ENCODE results near the gene CYP2A7.
"Not testable (repeated sequence)": the region's sequence is repeated elsewhere in the genome, so short reads cannot be mapped to it uniquely, and the experiment has no call there.

DNA sequence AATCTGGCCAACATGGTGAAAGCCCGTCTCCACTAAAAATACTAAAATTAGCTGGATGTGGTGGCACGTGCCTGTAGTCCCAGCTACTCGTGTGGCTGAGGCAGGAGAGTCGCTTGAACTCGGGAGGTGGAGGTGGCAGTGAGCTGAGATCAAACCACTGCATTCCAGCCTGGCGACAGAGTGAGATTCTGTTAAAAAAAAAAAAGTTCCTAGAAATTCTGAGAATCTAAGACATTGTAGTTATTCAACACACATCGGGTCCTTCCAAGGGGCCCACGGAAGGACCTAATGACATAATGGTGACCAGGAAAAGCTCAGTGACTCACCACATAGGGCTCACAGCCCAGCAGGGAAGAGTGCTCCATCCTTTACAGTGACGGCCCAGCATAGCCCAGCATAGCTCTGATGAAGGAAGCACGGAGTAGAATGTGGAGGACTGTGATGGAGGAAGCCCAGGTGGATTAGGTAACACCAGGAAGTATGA lies 22.7 kb upstream of the CYP2A7 start:
- TF ChIP-seq, protein P1, sequence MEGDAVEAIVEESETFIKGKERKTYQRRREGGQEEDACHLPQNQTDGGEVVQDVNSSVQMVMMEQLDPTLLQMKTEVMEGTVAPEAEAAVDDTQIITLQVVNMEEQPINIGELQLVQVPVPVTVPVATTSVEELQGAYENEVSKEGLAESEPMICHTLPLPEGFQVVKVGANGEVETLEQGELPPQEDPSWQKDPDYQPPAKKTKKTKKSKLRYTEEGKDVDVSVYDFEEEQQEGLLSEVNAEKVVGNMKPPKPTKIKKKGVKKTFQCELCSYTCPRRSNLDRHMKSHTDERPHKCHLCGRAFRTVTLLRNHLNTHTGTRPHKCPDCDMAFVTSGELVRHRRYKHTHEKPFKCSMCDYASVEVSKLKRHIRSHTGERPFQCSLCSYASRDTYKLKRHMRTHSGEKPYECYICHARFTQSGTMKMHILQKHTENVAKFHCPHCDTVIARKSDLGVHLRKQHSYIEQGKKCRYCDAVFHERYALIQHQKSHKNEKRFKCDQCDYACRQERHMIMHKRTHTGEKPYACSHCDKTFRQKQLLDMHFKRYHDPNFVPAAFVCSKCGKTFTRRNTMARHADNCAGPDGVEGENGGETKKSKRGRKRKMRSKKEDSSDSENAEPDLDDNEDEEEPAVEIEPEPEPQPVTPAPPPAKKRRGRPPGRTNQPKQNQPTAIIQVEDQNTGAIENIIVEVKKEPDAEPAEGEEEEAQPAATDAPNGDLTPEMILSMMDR (IDR thresholded peaks at IDR 0.05) = not testable (repeated sequence)
- TF ChIP-seq, protein P2, sequence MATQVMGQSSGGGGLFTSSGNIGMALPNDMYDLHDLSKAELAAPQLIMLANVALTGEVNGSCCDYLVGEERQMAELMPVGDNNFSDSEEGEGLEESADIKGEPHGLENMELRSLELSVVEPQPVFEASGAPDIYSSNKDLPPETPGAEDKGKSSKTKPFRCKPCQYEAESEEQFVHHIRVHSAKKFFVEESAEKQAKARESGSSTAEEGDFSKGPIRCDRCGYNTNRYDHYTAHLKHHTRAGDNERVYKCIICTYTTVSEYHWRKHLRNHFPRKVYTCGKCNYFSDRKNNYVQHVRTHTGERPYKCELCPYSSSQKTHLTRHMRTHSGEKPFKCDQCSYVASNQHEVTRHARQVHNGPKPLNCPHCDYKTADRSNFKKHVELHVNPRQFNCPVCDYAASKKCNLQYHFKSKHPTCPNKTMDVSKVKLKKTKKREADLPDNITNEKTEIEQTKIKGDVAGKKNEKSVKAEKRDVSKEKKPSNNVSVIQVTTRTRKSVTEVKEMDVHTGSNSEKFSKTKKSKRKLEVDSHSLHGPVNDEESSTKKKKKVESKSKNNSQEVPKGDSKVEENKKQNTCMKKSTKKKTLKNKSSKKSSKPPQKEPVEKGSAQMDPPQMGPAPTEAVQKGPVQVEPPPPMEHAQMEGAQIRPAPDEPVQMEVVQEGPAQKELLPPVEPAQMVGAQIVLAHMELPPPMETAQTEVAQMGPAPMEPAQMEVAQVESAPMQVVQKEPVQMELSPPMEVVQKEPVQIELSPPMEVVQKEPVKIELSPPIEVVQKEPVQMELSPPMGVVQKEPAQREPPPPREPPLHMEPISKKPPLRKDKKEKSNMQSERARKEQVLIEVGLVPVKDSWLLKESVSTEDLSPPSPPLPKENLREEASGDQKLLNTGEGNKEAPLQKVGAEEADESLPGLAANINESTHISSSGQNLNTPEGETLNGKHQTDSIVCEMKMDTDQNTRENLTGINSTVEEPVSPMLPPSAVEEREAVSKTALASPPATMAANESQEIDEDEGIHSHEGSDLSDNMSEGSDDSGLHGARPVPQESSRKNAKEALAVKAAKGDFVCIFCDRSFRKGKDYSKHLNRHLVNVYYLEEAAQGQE (IDR thresholded peaks at IDR 0.05; ENCODE audit: insufficient read depth in 1 of 2, low read depth in 2 of 2, low read length in 1 of 2) = not testable (repeated sequence)
- TF ChIP-seq POLR2AphosphoS5, TCF7L2 (IDR thresholded peaks at IDR 0.05; ENCODE audit: low read depth, low read length): not testable (repeated sequence)
